Caco-2 (cell line): Measurements from ENCODE around the gene INPP4B. TPM values are rescaled to one million over a fixed set of nuclear protein-coding genes. Genes with fewer than 3 reads are reported as not detected.

Source experiments
- BruUV-seq: library from RNA; stranded (reverse); fragments of 400-500 nt; replicated peaks from 2 replicates; lab custom pipeline; 2021; lab: Mats Ljungman, UMichigan
- CTCF ChIA-PET: fragments of 300-600 bp; sonication (Branson Sonifier 250); formaldehyde crosslinking; loops from one replicate; lab custom pipeline; 2022; ENCODE audit warnings: antibody characterized with exemption; lab: Charles Lee
- POLR2A ChIA-PET: fragments of 300-600 bp; sonication (Branson Sonifier 250); formaldehyde crosslinking; loops from one replicate; lab custom pipeline; 2022; ENCODE audit warnings: antibody characterized with exemption; lab: Charles Lee
- DNase-seq, 2 experiments: peaks; one replicate each; pipeline versions ENCODE4 v3.0.0 to v3.0.0-alpha.2; 2020 to 2022
- H3K27me3 ChIP-seq: replicated peaks from 2 replicates; pipeline ENCODE4 v1.6.0; 2011; ENCODE audit warnings: low read length; ENCODE audit not compliant: control insufficient read depth, insufficient read depth
- H3K36me3 ChIP-seq: 2 replicates; pipeline ENCODE4 v1.5.1; 2011; ENCODE audit warnings: low read length; ENCODE audit not compliant: control insufficient read depth, insufficient read depth
- H3K4me1 ChIP-seq: fragments of 250-450 bp; sonication (Bioruptor Pico); 2 replicates; pipeline ENCODE4 v1.5.1; 2020; ENCODE audit warnings: mild to moderate bottlenecking
- H3K4me3 ChIP-seq: 2 replicates; pipeline ENCODE4 v1.5.1; 2011; ENCODE audit warnings: low read depth, mild to moderate bottlenecking, control low read depth, low read length
- H3K9me3 ChIP-seq: fragments of 250-450 bp; sonication (Bioruptor Pico); 2 replicates; pipeline ENCODE4 v1.5.1; 2020; ENCODE audit warnings: mild to moderate bottlenecking, moderate library complexity
- H3K27ac Mint-ChIP-seq: one replicate; pipeline ENCODE4 v1.8.0; 2022; ENCODE audit warnings: mixed read lengths; ENCODE audit not compliant: unreplicated experiment
- H3K27me3 Mint-ChIP-seq: one replicate; pipeline ENCODE4 v1.8.0; 2022; ENCODE audit warnings: mixed read lengths; ENCODE audit not compliant: insufficient read depth, unreplicated experiment
- H3K36me3 Mint-ChIP-seq: one replicate; pipeline ENCODE4 v1.8.0; 2022; ENCODE audit warnings: mild to moderate bottlenecking, mixed read lengths; ENCODE audit not compliant: insufficient read depth, unreplicated experiment
- H3K4me1 Mint-ChIP-seq: one replicate; pipeline ENCODE4 v1.8.0; 2022; ENCODE audit warnings: low read depth, mixed read lengths; ENCODE audit not compliant: unreplicated experiment
- H3K4me3 Mint-ChIP-seq: one replicate; pipeline ENCODE4 v1.8.0; 2022; ENCODE audit warnings: mild to moderate bottlenecking, moderate library complexity, mixed read lengths; ENCODE audit not compliant: unreplicated experiment
- H3K9me3 Mint-ChIP-seq: one replicate; pipeline ENCODE4 v1.8.0; 2022; ENCODE audit warnings: mixed read lengths; ENCODE audit not compliant: unreplicated experiment
- CTCF ChIP-seq, 2 experiments: fragments of 200-600 bp in 1 of 2; IDR thresholded peaks; 1 replicate in 1 of 2; 2 replicates in 1 of 2; pipeline versions ENCODE4 v1.5.1 to v1.8.0; 2011 to 2022; ENCODE audit warnings: antibody characterized with exemption in 1 of 2, control low read depth in 1 of 2, inconsistent platforms in 1 of 2, low read depth in 1 of 2, low read length in 1 of 2, mild to moderate bottlenecking in 1 of 2, moderate library complexity in 1 of 2; ENCODE audit not compliant: insufficient read depth in 1 of 2, severe bottlenecking in 1 of 2, unreplicated experiment in 1 of 2
- intact Hi-C: fragments of 100-400 bp; cut with micrococcal nuclease; formaldehyde crosslinking; loops from one replicate; pipeline ENCODE4 v1.10.0; 2022; ENCODE audit not compliant: unreplicated experiment
- total RNA-seq: library from RNA; stranded (reverse); gene quantifications from 2 replicates; pipeline ENCODE4 v1.2.3, GENCODE V29; 2022

INPP4B gene
- total RNA-seq, 1 experiment from 2014 or later = 10.3 TPM

- no peak for DNase-seq
- ChIA-PET POLR2A (no interaction called here), CTCF (no interaction called here)
- Histone ChIP-seq H3K27me3 (no peaks in the 10 kb centered on the region), H3K9me3 (no peaks in the 10 kb centered on the region), H3K4me3 (no peak overlapping the region), H3K36me3 (no peaks in the 10 kb centered on the region), H3K4me1 (no peaks in the 10 kb centered on the region)
- no peaks in the 10 kb centered on the region for H3K4me1 Mint-ChIP-seq
- intact Hi-C loops = no loop called here
- H3K36me3 Mint-ChIP-seq = no peaks in the 10 kb centered on the region
- H3K27ac Mint-ChIP-seq = no peak overlapping the region
- H3K27me3 Mint-ChIP-seq = no peaks in the 10 kb centered on the region
- BruUV-seq = no TSS peak
- no peaks in the 10 kb centered on the region for H3K9me3 Mint-ChIP-seq
- no peak for TF ChIP-seq CTCF (IDR thresholded peaks at IDR 0.05; ENCODE audit: insufficient read depth in 1 of 2, low read depth in 1 of 2, low read length in 1 of 2, severe bottlenecking in 1 of 2, unreplicated experiment in 1 of 2)
- no peak overlapping the region for H3K4me3 Mint-ChIP-seq
Measured at GRCh38 chr4:142595222-142595871, 250.8 kb downstream of the INPP4B start.

GRCh38 chr4:142585411-142585810 lies 260.7 kb downstream of the INPP4B start:
- no peaks in the 10 kb centered on the region for H3K27me3 Mint-ChIP-seq
- H3K4me3 ChIP-seq = no peak overlapping the region
- H3K36me3 Mint-ChIP-seq = no peaks in the 10 kb centered on the region
- ChIA-PET CTCF (no interaction called here), POLR2A (no interaction called here)
- no peaks in the 10 kb centered on the region for H3K4me1 Mint-ChIP-seq
- no peaks in the 10 kb centered on the region for H3K4me1 ChIP-seq
- H3K27ac Mint-ChIP-seq = no peak overlapping the region
- no peak overlapping the region for H3K4me3 Mint-ChIP-seq
- H3K36me3 ChIP-seq = no peaks in the 10 kb centered on the region
- BruUV-seq = no TSS peak
- no peak for TF ChIP-seq CTCF (IDR thresholded peaks at IDR 0.05; ENCODE audit: insufficient read depth in 1 of 2, low read depth in 1 of 2, low read length in 1 of 2, severe bottlenecking in 1 of 2, unreplicated experiment in 1 of 2)
- no peaks in the 10 kb centered on the region for H3K9me3 ChIP-seq
- H3K9me3 Mint-ChIP-seq = no peaks in the 10 kb centered on the region
- intact Hi-C loops = no loop called here
- no peaks in the 10 kb centered on the region for H3K27me3 ChIP-seq
- no peak for DNase-seq

GRCh38 chr4:142583708-142584107 lies 262.4 kb downstream of the INPP4B start:
- CTCF ChIA-PET = no interaction called here
- Mint-ChIP-seq H3K27me3 (no peaks in the 10 kb centered on the region), H3K9me3 (no peaks in the 10 kb centered on the region)

More at GRCh38 chr4:142583708-142584107, 262.4 kb downstream of the INPP4B start:
- POLR2A ChIA-PET = no interaction called here
- H3K36me3 Mint-ChIP-seq = no peaks in the 10 kb centered on the region
- Histone ChIP-seq H3K4me3 (no peak overlapping the region), H3K9me3 (no peaks in the 10 kb centered on the region), H3K27me3 (no peaks in the 10 kb centered on the region), H3K4me1 (no peaks in the 10 kb centered on the region), H3K36me3 (no peaks in the 10 kb centered on the region)
- intact Hi-C loops = no loop called here
- no peak overlapping the region for H3K27ac Mint-ChIP-seq
- no peak overlapping the region for H3K4me3 Mint-ChIP-seq
- H3K4me1 Mint-ChIP-seq = no peaks in the 10 kb centered on the region
- no TSS peak for BruUV-seq
- no peak for DNase-seq
- no peak for TF ChIP-seq CTCF (IDR thresholded peaks at IDR 0.05; ENCODE audit: insufficient read depth in 1 of 2, low read depth in 1 of 2, low read length in 1 of 2, severe bottlenecking in 1 of 2, unreplicated experiment in 1 of 2)
